Astrocyte (in vitro differentiated cells and primary cell): Measurements from ENCODE around the gene GPR39.

ENCODE experiments used
- CTCF ChIP-seq: IDR thresholded peaks from 2 replicates; pipeline ENCODE4 v1.5.1; 2011; ENCODE audit warnings: low read depth, mild to moderate bottlenecking, inconsistent platforms, low read length, moderate library complexity; ENCODE audit not compliant: insufficient read depth
- EZH2 ChIP-seq: IDR thresholded peaks from 2 replicates; pipeline ENCODE4 v1.6.1; 2012; ENCODE audit warnings: mild to moderate bottlenecking, low read length, inconsistent platforms; ENCODE audit not compliant: insufficient read depth

- TF ChIP-seq CTCF: no peak
- no peak for TF ChIP-seq EZH2
These were observed 251.1 kb downstream of the GPR39 start for GRCh38 chr2:132667706-132668105.
